ENCODE results near the gene TLX2. TPM values are rescaled to one million over a fixed set of nuclear protein-coding genes. Genes with fewer than 3 reads are reported as not detected.

TLX2 gene
- total and polyA plus RNA-seq, 2 experiments from 2014 or later: 0.16 to 0.21 TPM

GRCh38 chr2:74472086-74472944 lies 41.9 kb upstream of the TLX2 start, which contains the start of gene MRPL53:
Gene MRPL53, minus strand, starts transcription at chr2:74472680. Its CDS starts 20 bp downstream, at chr2:74472660.
- ATAC-seq (peak; percentile 93), DNase-seq (ENCODE audit: low spot score) (peak; percentile 98)
- no peaks in the 10 kb centered on the region for H3K79me2 ChIP-seq (replicated peaks; ENCODE audit: insufficient read depth)
- Mint-ChIP-seq H3K27me3 (ENCODE audit: insufficient read depth, low read depth, poor library complexity) (peaks cover 15% of the 10 kb centered on the region), H3K9me3 (no peaks in the 10 kb centered on the region; the same call in 2 of the 3 replicates), H3K27ac (peak within 1 kb of the TSS; percentile 98), H3K4me1 (peaks cover 2% of the 10 kb centered on the region; the same call in 1 of the 3 replicates), H3K36me3 (ENCODE audit: low read depth) (peaks cover 19% of the 10 kb centered on the region), H3K4me3 (peak within 1 kb of the TSS; percentile 98)
- H3K4me1 ChIP-seq (ENCODE audit: insufficient read depth): peaks cover 7% of the 10 kb centered on the region; the same call in 1 of the 2 replicates
- peak within 1 kb of the TSS; percentile 80 for H3K4me3 ChIP-seq
- peaks cover 13% of the 10 kb centered on the region for H3F3A ChIP-seq (replicated peaks; ENCODE audit: low read depth)
- no peaks in the 10 kb centered on the region for H4K20me1 ChIP-seq (replicated peaks; ENCODE audit: insufficient read depth)
- TF ChIP-seq POLR2AphosphoS5 (IDR thresholded peaks at IDR 0.05; ENCODE audit: low read depth): peak; percentile 99
- no peak for TF ChIP-seq EZH2 (IDR thresholded peaks at IDR 0.05; ENCODE audit: low read depth, unreplicated experiment)
- TF ChIP-seq, protein P1, sequence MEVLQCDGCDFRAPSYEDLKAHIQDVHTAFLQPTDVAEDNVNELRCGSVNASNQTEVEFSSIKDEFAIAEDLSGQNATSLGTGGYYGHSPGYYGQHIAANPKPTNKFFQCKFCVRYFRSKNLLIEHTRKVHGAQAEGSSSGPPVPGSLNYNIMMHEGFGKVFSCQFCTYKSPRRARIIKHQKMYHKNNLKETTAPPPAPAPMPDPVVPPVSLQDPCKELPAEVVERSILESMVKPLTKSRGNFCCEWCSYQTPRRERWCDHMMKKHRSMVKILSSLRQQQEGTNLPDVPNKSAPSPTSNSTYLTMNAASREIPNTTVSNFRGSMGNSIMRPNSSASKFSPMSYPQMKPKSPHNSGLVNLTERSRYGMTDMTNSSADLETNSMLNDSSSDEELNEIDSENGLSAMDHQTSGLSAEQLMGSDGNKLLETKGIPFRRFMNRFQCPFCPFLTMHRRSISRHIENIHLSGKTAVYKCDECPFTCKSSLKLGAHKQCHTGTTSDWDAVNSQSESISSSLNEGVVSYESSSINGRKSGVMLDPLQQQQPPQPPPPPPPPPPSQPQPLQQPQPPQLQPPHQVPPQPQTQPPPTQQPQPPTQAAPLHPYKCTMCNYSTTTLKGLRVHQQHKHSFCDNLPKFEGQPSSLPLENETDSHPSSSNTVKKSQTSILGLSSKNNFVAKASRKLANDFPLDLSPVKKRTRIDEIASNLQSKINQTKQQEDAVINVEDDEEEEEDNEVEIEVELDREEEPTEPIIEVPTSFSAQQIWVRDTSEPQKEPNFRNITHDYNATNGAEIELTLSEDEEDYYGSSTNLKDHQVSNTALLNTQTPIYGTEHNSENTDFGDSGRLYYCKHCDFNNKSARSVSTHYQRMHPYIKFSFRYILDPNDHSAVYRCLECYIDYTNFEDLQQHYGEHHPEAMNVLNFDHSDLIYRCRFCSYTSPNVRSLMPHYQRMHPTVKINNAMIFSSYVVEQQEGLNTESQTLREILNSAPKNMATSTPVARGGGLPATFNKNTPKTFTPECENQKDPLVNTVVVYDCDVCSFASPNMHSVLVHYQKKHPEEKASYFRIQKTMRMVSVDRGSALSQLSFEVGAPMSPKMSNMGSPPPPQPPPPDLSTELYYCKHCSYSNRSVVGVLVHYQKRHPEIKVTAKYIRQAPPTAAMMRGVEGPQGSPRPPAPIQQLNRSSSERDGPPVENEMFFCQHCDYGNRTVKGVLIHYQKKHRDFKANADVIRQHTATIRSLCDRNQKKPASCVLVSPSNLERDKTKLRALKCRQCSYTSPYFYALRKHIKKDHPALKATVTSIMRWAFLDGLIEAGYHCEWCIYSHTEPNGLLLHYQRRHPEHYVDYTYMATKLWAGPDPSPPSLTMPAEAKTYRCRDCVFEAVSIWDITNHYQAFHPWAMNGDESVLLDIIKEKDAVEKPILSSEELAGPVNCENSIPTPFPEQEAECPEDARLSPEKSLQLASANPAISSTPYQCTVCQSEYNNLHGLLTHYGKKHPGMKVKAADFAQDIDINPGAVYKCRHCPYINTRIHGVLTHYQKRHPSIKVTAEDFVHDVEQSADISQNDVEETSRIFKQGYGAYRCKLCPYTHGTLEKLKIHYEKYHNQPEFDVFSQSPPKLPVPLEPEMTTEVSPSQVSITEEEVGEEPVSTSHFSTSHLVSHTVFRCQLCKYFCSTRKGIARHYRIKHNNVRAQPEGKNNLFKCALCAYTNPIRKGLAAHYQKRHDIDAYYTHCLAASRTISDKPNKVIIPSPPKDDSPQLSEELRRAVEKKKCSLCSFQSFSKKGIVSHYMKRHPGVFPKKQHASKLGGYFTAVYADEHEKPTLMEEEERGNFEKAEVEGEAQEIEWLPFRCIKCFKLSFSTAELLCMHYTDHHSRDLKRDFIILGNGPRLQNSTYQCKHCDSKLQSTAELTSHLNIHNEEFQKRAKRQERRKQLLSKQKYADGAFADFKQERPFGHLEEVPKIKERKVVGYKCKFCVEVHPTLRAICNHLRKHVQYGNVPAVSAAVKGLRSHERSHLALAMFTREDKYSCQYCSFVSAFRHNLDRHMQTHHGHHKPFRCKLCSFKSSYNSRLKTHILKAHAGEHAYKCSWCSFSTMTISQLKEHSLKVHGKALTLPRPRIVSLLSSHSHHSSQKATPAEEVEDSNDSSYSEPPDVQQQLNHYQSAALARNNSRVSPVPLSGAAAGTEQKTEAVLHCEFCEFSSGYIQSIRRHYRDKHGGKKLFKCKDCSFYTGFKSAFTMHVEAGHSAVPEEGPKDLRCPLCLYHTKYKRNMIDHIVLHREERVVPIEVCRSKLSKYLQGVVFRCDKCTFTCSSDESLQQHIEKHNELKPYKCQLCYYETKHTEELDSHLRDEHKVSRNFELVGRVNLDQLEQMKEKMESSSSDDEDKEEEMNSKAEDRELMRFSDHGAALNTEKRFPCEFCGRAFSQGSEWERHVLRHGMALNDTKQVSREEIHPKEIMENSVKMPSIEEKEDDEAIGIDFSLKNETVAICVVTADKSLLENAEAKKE (CRISPR knock-in tag; IDR thresholded peaks at IDR 0.05): no peak
- no peak for TF ChIP-seq JUNB (IDR thresholded peaks at IDR 0.05; ENCODE audit: unreplicated experiment)
- peak; percentile 83 for TF ChIP-seq CREB1 (CRISPR knock-in tag; IDR thresholded peaks at IDR 0.05; ENCODE audit: low read depth)
- peak; percentile 95 for TF ChIP-seq ETS1 (IDR thresholded peaks at IDR 0.05)
- TF ChIP-seq REST (IDR thresholded peaks at IDR 0.05; ENCODE audit: unreplicated experiment): no peak
- no peak for TF ChIP-seq EZH2phosphoT487 (IDR thresholded peaks at IDR 0.05; ENCODE audit: unreplicated experiment)
- TF ChIP-seq ZNF331 (CRISPR knock-in tag; IDR thresholded peaks at IDR 0.05; ENCODE audit: low read depth): no peak
- no peak for TF ChIP-seq STAT1 (IDR thresholded peaks at IDR 0.05; ENCODE audit: unreplicated experiment)
- TF ChIP-seq, protein P2, sequence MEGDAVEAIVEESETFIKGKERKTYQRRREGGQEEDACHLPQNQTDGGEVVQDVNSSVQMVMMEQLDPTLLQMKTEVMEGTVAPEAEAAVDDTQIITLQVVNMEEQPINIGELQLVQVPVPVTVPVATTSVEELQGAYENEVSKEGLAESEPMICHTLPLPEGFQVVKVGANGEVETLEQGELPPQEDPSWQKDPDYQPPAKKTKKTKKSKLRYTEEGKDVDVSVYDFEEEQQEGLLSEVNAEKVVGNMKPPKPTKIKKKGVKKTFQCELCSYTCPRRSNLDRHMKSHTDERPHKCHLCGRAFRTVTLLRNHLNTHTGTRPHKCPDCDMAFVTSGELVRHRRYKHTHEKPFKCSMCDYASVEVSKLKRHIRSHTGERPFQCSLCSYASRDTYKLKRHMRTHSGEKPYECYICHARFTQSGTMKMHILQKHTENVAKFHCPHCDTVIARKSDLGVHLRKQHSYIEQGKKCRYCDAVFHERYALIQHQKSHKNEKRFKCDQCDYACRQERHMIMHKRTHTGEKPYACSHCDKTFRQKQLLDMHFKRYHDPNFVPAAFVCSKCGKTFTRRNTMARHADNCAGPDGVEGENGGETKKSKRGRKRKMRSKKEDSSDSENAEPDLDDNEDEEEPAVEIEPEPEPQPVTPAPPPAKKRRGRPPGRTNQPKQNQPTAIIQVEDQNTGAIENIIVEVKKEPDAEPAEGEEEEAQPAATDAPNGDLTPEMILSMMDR (conservative IDR thresholded peaks at IDR 0.05; ENCODE audit: low read depth in 2 of 2): no peak; a peak in 1 of 4 replicates
- no peak for TF ChIP-seq NANOG (IDR thresholded peaks at IDR 0.05; ENCODE audit: borderline replicate concordance)
- no peak for TF ChIP-seq ZNF114 (CRISPR knock-in tag; IDR thresholded peaks at IDR 0.05)
- H3K27ac ChIP-seq (ENCODE audit: low read depth): peak within 1 kb of the TSS; percentile 96
- H2AFZ ChIP-seq: peak within 1 kb of the TSS; percentile 72
- H3K4me2 ChIP-seq: peak within 1 kb of the TSS; percentile 92
- H3K36me3 ChIP-seq (ENCODE audit: insufficient read depth): no peaks in the 10 kb centered on the region
- no peaks in the 10 kb centered on the region for H3K9me2 ChIP-seq (ENCODE audit: insufficient read depth)
- no peaks in the 10 kb centered on the region for H3K27me3 ChIP-seq (ENCODE audit: insufficient read depth)
